Thymus (tissue), 11 donors: Measurements from ENCODE around the gene TP53I13. TPM values are rescaled to one million over a fixed set of nuclear protein-coding genes. Genes with fewer than 3 reads are reported as not detected.

Experiments
- DNase-seq, 9 donors: peaks; one replicate each; pipeline ENCODE4 v3.0.0-alpha.2; 2013; ENCODE audit warnings: low spot score in 9 of 9, low read depth in 6 of 9, missing footprints in 1 of 9
- H3K27ac ChIP-seq, 2 donors: one replicate each; pipeline ENCODE4 v1.5.1; 2013; ENCODE audit warnings: control low read depth in 1 of 2, low read depth in 1 of 2, low read length in 1 of 2, mild to moderate bottlenecking in 1 of 2, moderate library complexity in 1 of 2
- H3K27me3 ChIP-seq, 2 donors: one replicate each; pipeline ENCODE4 v1.5.1; 2013; ENCODE audit warnings: low read length in 1 of 2; ENCODE audit not compliant: control insufficient read depth in 2 of 2, insufficient read depth in 1 of 2
- H3K36me3 ChIP-seq, 2 donors: one replicate each; pipeline ENCODE4 v1.5.1; 2013; ENCODE audit warnings: low read length in 1 of 2, mild to moderate bottlenecking in 1 of 2, moderate library complexity in 1 of 2; ENCODE audit not compliant: control insufficient read depth in 2 of 2, insufficient read depth in 2 of 2
- H3K4me1 ChIP-seq, 2 donors: one replicate each; pipeline ENCODE4 v1.5.1; 2013; ENCODE audit warnings: low read length in 2 of 2; ENCODE audit not compliant: control insufficient read depth in 2 of 2, insufficient read depth in 2 of 2
- H3K4me3 ChIP-seq, 2 donors: one replicate each; pipeline ENCODE4 v1.5.1; 2013; ENCODE audit warnings: low read length in 2 of 2, control low read depth in 1 of 2, mild to moderate bottlenecking in 1 of 2
- H3K9me3 ChIP-seq, 2 donors: one replicate each; pipeline ENCODE4 v1.5.1; 2013; ENCODE audit warnings: low read length in 1 of 2, mild to moderate bottlenecking in 1 of 2; ENCODE audit not compliant: control insufficient read depth in 2 of 2, insufficient read depth in 1 of 2
- WGBS: extraction: QIAGEN DNeasy Blood & Tissue Kit; methylation state at CpG from one replicate; pipeline ENCODE4 v1.1.7; 2013; 5-methylcytosine and 5-hydroxymethylcytosine counted together
- polyA plus RNA-seq: library from polyadenylated mRNA; stranded (reverse); fragments of 200-250 nt; gene quantifications from one replicate; pipeline ENCODE4 v1.2.3, GENCODE V29; 2013
- total RNA-seq: library from RNA; stranded (reverse); fragments of 120-200 nt; gene quantifications from one replicate; pipeline ENCODE4 v1.2.4, GENCODE V29; 2013
- donor health status: healthy.

Gene TP53I13
- total and polyA plus RNA-seq, 2 donors: 22.7 to 98.2 TPM

- WGBS: 98% methylated on average over 29 of the region's 29 CpGs
- Histone ChIP-seq H3K4me1 (peaks cover 0 to 2% of the 10 kb centered on the region in 2 donors), H3K36me3 (no peaks in the 10 kb centered on the region), H3K4me3 (no peak overlapping the region), H3K9me3 (peaks cover 0 to 1% of the 10 kb centered on the region in 2 donors), H3K27ac (no peak overlapping the region), H3K27me3 (peaks cover 0 to 16% of the 10 kb centered on the region in 2 donors)
- no peak for DNase-seq
These were observed 39.2 kb downstream of the TP53I13 start for GRCh38 chr17:29607557-29608195.

- Histone ChIP-seq H3K27me3 (peaks cover 0 to 29% of the 10 kb centered on the region in 2 donors), H3K4me3 (no peak overlapping the region), H3K4me1 (peaks cover 5 to 11% of the 10 kb centered on the region in 2 donors), H3K9me3 (peaks cover 0 to 4% of the 10 kb centered on the region in 2 donors), H3K27ac (no peak overlapping the region), H3K36me3 (no peaks in the 10 kb centered on the region)
- 93% methylated on average over 15 of the region's 15 CpGs for WGBS
- DNase-seq: no peak
These were observed 40.5 kb downstream of the TP53I13 start for GRCh38 chr17:29608986-29609385.

GRCh38 chr17:29610395-29610794, 41.9 kb downstream of the TP53I13 start:
- Histone ChIP-seq H3K4me3 (no peak overlapping the region), H3K9me3 (peaks cover 0 to 6% of the 10 kb centered on the region in 2 donors), H3K36me3 (no peaks in the 10 kb centered on the region), H3K4me1 (peaks cover 17 to 26% of the 10 kb centered on the region in 2 donors), H3K27ac (no peak overlapping the region), H3K27me3 (peaks cover 7 to 43% of the 10 kb centered on the region in 2 donors)
- over 99% methylated on average over 3 of the region's 3 CpGs for WGBS
- DNase-seq: no peak

DNA sequence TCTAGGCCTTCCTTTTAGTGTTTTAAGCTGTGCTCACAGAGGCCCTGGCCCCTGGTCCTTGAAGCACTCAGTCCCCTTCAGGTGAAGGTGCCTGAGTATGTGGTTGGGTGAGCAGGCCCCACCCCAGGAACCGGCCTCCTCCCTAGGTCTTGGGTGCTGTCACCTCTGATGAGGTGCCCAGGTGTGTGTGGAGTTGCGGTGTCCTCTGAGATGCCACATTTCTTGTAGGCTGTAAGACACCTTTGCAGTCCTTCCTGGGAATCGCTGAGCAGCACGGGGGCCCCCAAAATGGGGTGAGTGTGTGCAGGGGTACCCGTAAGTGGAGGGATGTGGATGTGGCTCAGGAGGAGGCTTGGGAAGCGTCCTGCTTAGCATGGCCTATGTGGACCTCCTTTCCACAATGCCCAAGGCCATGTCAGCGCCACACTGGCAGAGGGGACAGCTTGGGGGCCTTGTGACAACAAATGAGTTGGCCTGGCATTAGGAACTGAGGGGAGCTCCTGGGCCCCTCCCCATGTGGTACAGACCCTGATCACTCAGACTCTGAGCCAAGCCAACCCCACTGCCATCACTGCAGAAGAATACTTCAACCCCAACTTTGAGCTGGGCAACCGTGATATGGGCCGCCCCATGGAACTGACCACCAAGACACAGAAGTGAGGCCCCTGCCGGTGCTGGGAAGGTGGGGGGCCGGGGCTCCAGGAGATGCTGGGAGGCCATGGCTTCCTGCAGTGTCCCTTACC, 43.0 kb downstream of the TP53I13 start:
- Histone ChIP-seq H3K27me3 (peaks cover 17 to 55% of the 10 kb centered on the region in 2 donors), H3K27ac (no peak overlapping the region), H3K9me3 (peaks cover 0 to 13% of the 10 kb centered on the region in 2 donors), H3K4me3 (no peak overlapping the region), H3K4me1 (peaks cover 27 to 36% of the 10 kb centered on the region in 2 donors), H3K36me3 (no peaks in the 10 kb centered on the region)
- DNase-seq: no peak
- WGBS: 96% methylated on average over 11 of the region's 11 CpGs

DNA sequence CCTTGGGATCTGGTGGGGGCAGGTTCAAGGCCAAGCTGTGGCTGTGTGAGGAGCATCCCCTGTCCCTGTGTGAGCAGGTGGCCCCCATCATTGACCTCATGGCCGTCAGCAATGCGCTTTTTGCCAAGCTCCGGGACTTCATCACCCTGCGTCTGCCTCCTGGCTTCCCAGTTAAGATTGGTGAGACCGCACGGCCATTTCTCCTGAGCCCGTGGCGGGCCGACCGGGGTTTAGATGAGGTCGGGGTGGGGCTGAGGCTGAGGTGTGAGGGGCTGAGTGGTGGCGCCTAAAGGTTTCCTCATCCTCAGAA, 43.5 kb downstream of the TP53I13 start:
- no peak overlapping the region for H3K4me3 ChIP-seq
- H3K27me3 ChIP-seq: peaks cover 22 to 60% of the 10 kb centered on the region in 2 donors
- H3K9me3 ChIP-seq: peaks cover 0 to 13% of the 10 kb centered on the region in 2 donors
- 97% methylated on average over 12 of the region's 12 CpGs for WGBS
- H3K4me1 ChIP-seq: peaks cover 31 to 41% of the 10 kb centered on the region in 2 donors
- H3K36me3 ChIP-seq: no peaks in the 10 kb centered on the region
- DNase-seq: no peak
- no peak overlapping the region for H3K27ac ChIP-seq

GRCh38 chr17:29612404-29613280, 44.1 kb downstream of the TP53I13 start:
- H3K27ac ChIP-seq: no peak overlapping the region
- peaks cover 0 to 16% of the 10 kb centered on the region in 2 donors for H3K9me3 ChIP-seq
- DNase-seq: no peak
- 58% methylated on average over 85 of the region's 85 CpGs for WGBS
- peaks cover 36 to 47% of the 10 kb centered on the region in 2 donors for H3K4me1 ChIP-seq
- peak overlapping the region in 1 of 2 donors; percentile 37 for H3K4me3 ChIP-seq
- H3K36me3 ChIP-seq: no peaks in the 10 kb centered on the region
- H3K27me3 ChIP-seq: peaks cover 25 to 66% of the 10 kb centered on the region in 2 donors

DNA sequence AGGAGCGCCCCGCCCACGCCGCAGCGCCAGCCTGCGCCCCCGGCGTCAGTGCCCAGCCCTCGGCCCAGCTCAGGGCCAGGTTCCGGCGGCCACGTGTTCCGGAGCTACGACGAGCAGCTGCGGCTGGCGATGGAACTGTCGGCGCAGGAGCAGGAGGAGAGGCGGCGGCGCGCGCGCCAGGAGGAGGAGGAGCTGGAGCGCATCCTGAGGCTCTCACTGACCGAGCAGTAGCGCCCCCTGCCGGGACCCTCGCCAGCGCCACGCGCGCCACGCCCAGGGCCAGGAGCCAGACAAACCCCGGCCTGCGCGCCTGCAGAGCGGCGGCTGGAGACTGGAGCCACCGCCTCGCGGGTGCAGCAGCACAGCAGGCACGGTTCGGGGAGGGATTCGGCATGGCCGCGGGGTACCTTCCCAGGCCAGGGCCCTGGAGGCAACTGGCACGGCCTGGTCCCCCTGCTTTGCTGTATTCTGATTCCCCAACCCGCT, 44.9 kb downstream of the TP53I13 start:
- no peak overlapping the region for H3K27ac ChIP-seq
- peaks cover 25 to 73% of the 10 kb centered on the region in 2 donors for H3K27me3 ChIP-seq

GRCh38 chr17:29613856-29614255, 45.4 kb downstream of the TP53I13 start:
- Histone ChIP-seq H3K4me1 (peaks cover 43 to 57% of the 10 kb centered on the region in 2 donors), H3K27ac (peak overlapping the region in 1 of 2 donors; percentile 11)

More for the DNA sequence above, 44.9 kb downstream of the TP53I13 start:
- Histone ChIP-seq H3K36me3 (no peaks in the 10 kb centered on the region), H3K9me3 (peaks cover 0 to 16% of the 10 kb centered on the region in 2 donors), H3K4me3 (peak overlapping the region in 1 of 2 donors; percentile 37), H3K4me1 (peaks cover 43 to 55% of the 10 kb centered on the region in 2 donors)
- WGBS: 1% methylated on average over 50 of the region's 50 CpGs
- DNase-seq: peak in 7 of 9 donors; percentile 79 to 94 (median 90)

More at GRCh38 chr17:29613856-29614255, 45.4 kb downstream of the TP53I13 start:
- no peak for DNase-seq
- H3K27me3 ChIP-seq: peaks cover 25 to 78% of the 10 kb centered on the region in 2 donors
- no peaks in the 10 kb centered on the region for H3K36me3 ChIP-seq
- 28% methylated on average over 13 of the region's 13 CpGs for WGBS
- H3K4me3 ChIP-seq: no peak overlapping the region
- peaks cover 0 to 16% of the 10 kb centered on the region in 2 donors for H3K9me3 ChIP-seq
